ENCODE data around the gene MAPRE3. TPM values are rescaled to one million over a fixed set of nuclear protein-coding genes. Genes with fewer than 3 reads are reported as not detected.

MAPRE3 gene
- total and polyA plus RNA-seq, 9 of the 15 experiments (the other 6 are each of a cell fraction or from before 2014, with no cell fraction given) = 0.70 to 43.2 (median 12.6) TPM

- TF ChIP-seq, protein P1, sequence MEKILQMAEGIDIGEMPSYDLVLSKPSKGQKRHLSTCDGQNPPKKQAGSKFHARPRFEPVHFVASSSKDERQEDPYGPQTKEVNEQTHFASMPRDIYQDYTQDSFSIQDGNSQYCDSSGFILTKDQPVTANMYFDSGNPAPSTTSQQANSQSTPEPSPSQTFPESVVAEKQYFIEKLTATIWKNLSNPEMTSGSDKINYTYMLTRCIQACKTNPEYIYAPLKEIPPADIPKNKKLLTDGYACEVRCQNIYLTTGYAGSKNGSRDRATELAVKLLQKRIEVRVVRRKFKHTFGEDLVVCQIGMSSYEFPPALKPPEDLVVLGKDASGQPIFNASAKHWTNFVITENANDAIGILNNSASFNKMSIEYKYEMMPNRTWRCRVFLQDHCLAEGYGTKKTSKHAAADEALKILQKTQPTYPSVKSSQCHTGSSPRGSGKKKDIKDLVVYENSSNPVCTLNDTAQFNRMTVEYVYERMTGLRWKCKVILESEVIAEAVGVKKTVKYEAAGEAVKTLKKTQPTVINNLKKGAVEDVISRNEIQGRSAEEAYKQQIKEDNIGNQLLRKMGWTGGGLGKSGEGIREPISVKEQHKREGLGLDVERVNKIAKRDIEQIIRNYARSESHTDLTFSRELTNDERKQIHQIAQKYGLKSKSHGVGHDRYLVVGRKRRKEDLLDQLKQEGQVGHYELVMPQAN (IDR thresholded peaks at IDR 0.05; ENCODE audit: borderline replicate concordance) = peak; percentile 22; the same call in 1 of the 2 replicates
- TF ChIP-seq GABPB1 (CRISPR knock-in tag; IDR thresholded peaks at IDR 0.05) = 0 out of 2 replicates have a peak, but pooled peaks have one; percentile 52
- 0 out of 2 replicates have a peak, but pooled peaks have one; percentile 40 for TF ChIP-seq MEF2D (tag; conservative IDR thresholded peaks at IDR 0.05; ENCODE audit: low read depth)
- 0 out of 2 replicates have a peak, but pooled peaks have one; percentile 17 for TF ChIP-seq ZSCAN29 (IDR thresholded peaks at IDR 0.05)
- TF ChIP-seq ZNF175 (CRISPR knock-in tag; IDR thresholded peaks at IDR 0.05; ENCODE audit: low read depth) = 0 out of 2 replicates have a peak, but pooled peaks have one; percentile 61
- TF ChIP-seq NEUROD1 (IDR thresholded peaks at IDR 0.05; ENCODE audit: borderline replicate concordance, low read depth, low read length, partially characterized antibody) = peak; percentile 14
- peak; percentile 96 for TF ChIP-seq CXXC5 (CRISPR knock-in tag; IDR thresholded peaks at IDR 0.05)
- TF ChIP-seq GATA2 (CRISPR knock-in tag; IDR thresholded peaks at IDR 0.05) = peak; percentile 7; the same call in 1 of the 2 replicates
- TF ChIP-seq CTBP1 (IDR thresholded peaks at IDR 0.05; ENCODE audit: borderline replicate concordance) = peak; percentile 58; the same call in 1 of the 2 replicates
- peak in 1 of 2 experiments; percentile 52; a peak in 1 of 4 replicates for TF ChIP-seq HDAC1 (IDR thresholded peaks at IDR 0.05)
- no peak for TF ChIP-seq POLR3A (IDR thresholded peaks at IDR 0.05; ENCODE audit: borderline replicate concordance, extremely low read depth, insufficient read depth, insufficient read length)
- TF ChIP-seq NFIC (IDR thresholded peaks at IDR 0.05) = peak; percentile 26; the same call in 1 of the 2 replicates
Observed at GRCh38 chr2:27032495-27033252, 62.2 kb downstream of the MAPRE3 start, which contains the start of gene TMEM214 (continued).

All from K562 (cell line).